GM21526 (cell line): ENCODE results near the gene DYRK1B.
"Not testable (repeated sequence)": the region's sequence is repeated elsewhere in the genome, so short reads cannot be mapped to it uniquely, and the experiment has no call there.

Source experiments
- ATAC-seq: cut with Tn5 transposase; IDR thresholded peaks from one replicate; pipeline ENCODE4 v1.9.1; 2021; ENCODE audit warnings: moderate library complexity; ENCODE audit not compliant: unreplicated experiment, low FRiP score

The DYRK1B gene

GRCh38 chr19:39833464-39834286 lies at the start of gene DYRK1B:
TSS of gene DYRK1B (minus strand) at chr19:39834162. CDS start at chr19:39831867, 2,295 bp downstream.
- ATAC-seq, result peak; percentile 78

GRCh38 chr19:39882645-39883044 lies 48.7 kb upstream of the DYRK1B start:
- not testable (repeated sequence) for ATAC-seq

GRCh38 chr19:39881495-39882110 lies 47.6 kb upstream of the DYRK1B start:
- ATAC-seq, result not testable (repeated sequence)

- ATAC-seq, result not testable (repeated sequence)
These were observed 46.3 kb upstream of the DYRK1B start for GRCh38 chr19:39880241-39880640.

- not testable (repeated sequence) for ATAC-seq
These were observed 45.8 kb upstream of the DYRK1B start for GRCh38 chr19:39879796-39880195.

GRCh38 chr19:39878866-39879265 lies 44.9 kb upstream of the DYRK1B start:
- not testable (repeated sequence) for ATAC-seq

- ATAC-seq, result no peak
These were observed 44.4 kb upstream of the DYRK1B start for GRCh38 chr19:39878398-39878797.

GRCh38 chr19:39877982-39878381 lies 44.0 kb upstream of the DYRK1B start:
- not testable (repeated sequence) for ATAC-seq

- ATAC-seq, result not testable (repeated sequence)
These were observed 43.5 kb upstream of the DYRK1B start for GRCh38 chr19:39877488-39877887.

- not testable (repeated sequence) for ATAC-seq
These were observed 42.5 kb upstream of the DYRK1B start for GRCh38 chr19:39876486-39876885.

- ATAC-seq, result not testable (repeated sequence)
These were observed 41.5 kb upstream of the DYRK1B start for GRCh38 chr19:39875401-39875864.

- ATAC-seq, result no peak
These were observed 40.4 kb upstream of the DYRK1B start for GRCh38 chr19:39874404-39874803.

- ATAC-seq, result no peak
These were observed 39.4 kb upstream of the DYRK1B start for GRCh38 chr19:39873385-39873784.

GRCh38 chr19:39871886-39872866 lies 38.2 kb upstream of the DYRK1B start:
- ATAC-seq, result no peak

GRCh38 chr19:39871362-39871761 lies 37.4 kb upstream of the DYRK1B start:
- no peak for ATAC-seq

GRCh38 chr19:39870171-39870971 lies 36.4 kb upstream of the DYRK1B start:
- ATAC-seq, result no peak

GRCh38 chr19:39867952-39868351 lies 34.0 kb upstream of the DYRK1B start:
- ATAC-seq, result no peak

GRCh38 chr19:39867133-39867532 lies 33.2 kb upstream of the DYRK1B start:
- no peak for ATAC-seq

GRCh38 chr19:39865953-39866352 lies 32.0 kb upstream of the DYRK1B start:
- ATAC-seq, result no peak

- no peak for ATAC-seq
These were observed 31.2 kb upstream of the DYRK1B start for GRCh38 chr19:39865186-39865585.
